GM10266 (cell line): Measurements from ENCODE around the gene DUXA.

ENCODE experiments used
- DNase-seq: peaks from one replicate; pipeline ENCODE4 v3.0.0; 2012; ENCODE audit errors: extremely low spot score
- TF ChIP-seq, protein P1 (sequence below): IDR thresholded peaks from 2 replicates; pipeline ENCODE4 v1.5.1; 2012; ENCODE audit warnings: mild to moderate bottlenecking, low read depth; ENCODE audit not compliant: control insufficient read depth, insufficient read depth; ENCODE audit errors: missing control alignments

The DUXA gene

GRCh38 chr19:57191141-57192076 lies 24.1 kb upstream of the DUXA start, which contains the start of gene ZNF264:
Gene ZNF264 (plus strand): TSS chr19:57191500. CDS start chr19:57191914, 414 bp downstream.
- TF ChIP-seq, protein P1, sequence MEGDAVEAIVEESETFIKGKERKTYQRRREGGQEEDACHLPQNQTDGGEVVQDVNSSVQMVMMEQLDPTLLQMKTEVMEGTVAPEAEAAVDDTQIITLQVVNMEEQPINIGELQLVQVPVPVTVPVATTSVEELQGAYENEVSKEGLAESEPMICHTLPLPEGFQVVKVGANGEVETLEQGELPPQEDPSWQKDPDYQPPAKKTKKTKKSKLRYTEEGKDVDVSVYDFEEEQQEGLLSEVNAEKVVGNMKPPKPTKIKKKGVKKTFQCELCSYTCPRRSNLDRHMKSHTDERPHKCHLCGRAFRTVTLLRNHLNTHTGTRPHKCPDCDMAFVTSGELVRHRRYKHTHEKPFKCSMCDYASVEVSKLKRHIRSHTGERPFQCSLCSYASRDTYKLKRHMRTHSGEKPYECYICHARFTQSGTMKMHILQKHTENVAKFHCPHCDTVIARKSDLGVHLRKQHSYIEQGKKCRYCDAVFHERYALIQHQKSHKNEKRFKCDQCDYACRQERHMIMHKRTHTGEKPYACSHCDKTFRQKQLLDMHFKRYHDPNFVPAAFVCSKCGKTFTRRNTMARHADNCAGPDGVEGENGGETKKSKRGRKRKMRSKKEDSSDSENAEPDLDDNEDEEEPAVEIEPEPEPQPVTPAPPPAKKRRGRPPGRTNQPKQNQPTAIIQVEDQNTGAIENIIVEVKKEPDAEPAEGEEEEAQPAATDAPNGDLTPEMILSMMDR = peak; percentile 30
- DNase-seq = peak; percentile 93

- DNase-seq = no peak
- TF ChIP-seq, protein P1 = no peak
Observed at GRCh38 chr19:57190301-57190700, 23.0 kb upstream of the DUXA start.

DNA sequence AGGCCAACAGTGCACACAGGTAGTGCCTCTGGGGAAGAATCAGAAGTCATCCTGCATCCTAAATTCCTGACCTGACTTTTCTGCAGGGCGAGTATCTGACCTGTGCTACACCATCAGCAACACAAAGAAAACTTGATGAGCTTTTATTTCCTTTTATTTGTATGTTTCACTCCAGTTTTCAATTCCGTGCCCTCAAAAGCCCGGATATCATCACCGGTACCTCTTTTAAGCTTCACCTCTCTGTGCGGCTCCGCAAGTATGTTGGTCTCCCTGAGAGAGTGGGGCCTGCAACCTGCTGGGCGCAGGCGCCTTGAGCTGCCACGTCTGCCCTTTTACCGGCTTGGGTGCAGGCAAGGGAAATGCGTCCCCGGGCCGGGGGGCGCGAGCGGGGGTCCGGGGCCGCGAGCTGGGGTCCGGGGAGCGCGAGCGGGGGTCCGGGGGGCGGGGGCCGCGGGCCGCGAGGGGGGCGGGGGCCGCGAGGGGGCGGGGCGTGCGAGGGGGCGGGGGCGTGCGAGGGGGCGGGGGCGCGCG lies 4.3 kb upstream of the DUXA start:
- DNase-seq = peak; percentile 70
- TF ChIP-seq, protein P1 = no peak

GRCh38 chr19:57165846-57166245 lies 1.4 kb downstream of the DUXA start:
- TF ChIP-seq, protein P1 = no peak
- no peak for DNase-seq

GRCh38 chr19:57161985-57162539 lies 5.2 kb downstream of the DUXA start:
- DNase-seq = no peak
- TF ChIP-seq, protein P1 = no peak

DNA sequence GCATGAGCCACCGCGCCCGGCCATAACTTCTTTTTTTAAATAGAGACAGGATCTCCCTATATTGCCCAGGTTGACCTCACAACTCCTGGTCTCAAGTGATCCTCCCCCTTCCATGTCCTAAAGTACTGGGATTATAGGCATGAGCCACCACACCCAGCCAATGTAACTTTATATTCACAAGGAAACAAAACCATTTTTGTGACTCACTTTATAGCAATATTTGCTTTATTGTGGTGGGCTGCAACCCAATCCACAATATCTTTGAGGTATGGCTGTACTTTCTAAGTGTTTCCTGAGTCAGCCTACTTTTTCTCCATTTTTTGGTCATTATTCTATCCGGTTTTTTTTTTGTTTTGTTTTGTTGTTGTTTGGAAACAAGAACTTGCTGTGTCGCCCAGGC lies 14.4 kb downstream of the DUXA start:
- DNase-seq = no peak
- TF ChIP-seq, protein P1 = no peak

GRCh38 chr19:57141699-57142098 lies 25.6 kb downstream of the DUXA start:
- TF ChIP-seq, protein P1 = no peak
- no peak for DNase-seq
